SK-N-SH (cell line): ENCODE data around the gene RABIF. TPM values are rescaled to one million over a fixed set of nuclear protein-coding genes. Genes with fewer than 3 reads are reported as not detected.

Experiments used
- CTCF ChIA-PET: fragments of 300-600, 350-600 bp; formaldehyde crosslinking; extraction: SDS; loops from one replicate; lab custom pipeline; 2021; lab: Yijun Ruan, JAX
- POLR2A ChIA-PET: fragments of 350-600 bp; sonication (Branson Sonifier 250); formaldehyde crosslinking; extraction: SDS; loops from one replicate; lab custom pipeline; 2020; ENCODE audit warnings: antibody characterized with exemption, inconsistent platforms; lab: Yijun Ruan, JAX
- DNase-seq: peaks from one replicate; pipeline ENCODE4 v3.0.0; 2012
- H2AFZ ChIP-seq: fragments of 200-600 bp; sonication (generic); 2 replicates; pipeline ENCODE4 v1.8.1; 2016; ENCODE audit warnings: antibody characterized with exemption, mild to moderate bottlenecking, low read depth
- H3F3A ChIP-seq: fragments of 200-600 bp; sonication (generic); replicated peaks from 2 replicates; pipeline ENCODE3; 2016; ENCODE audit warnings: antibody characterized with exemption, mild to moderate bottlenecking; ENCODE audit not compliant: insufficient read depth
- H3K27ac ChIP-seq, 2 experiments: fragments of 200-500 bp in 1 of 2; fragments of 200-600 bp in 1 of 2; sonication (Bioruptor generic) in 1 of 2; sonication (generic), shearing (Covaris generic) in 1 of 2; 2 replicates each; pipeline versions ENCODE4 v1.5.1 to v1.6.1; 2014 to 2016; ENCODE audit warnings: low read depth in 2 of 2, inconsistent platforms in 1 of 2, low read length in 1 of 2, mild to moderate bottlenecking in 1 of 2, mixed read lengths in 1 of 2
- H3K27me3 ChIP-seq: fragments of 200-600 bp; sonication (generic), shearing (Covaris generic); 2 replicates; pipeline ENCODE4 v1.6.1; 2016; ENCODE audit warnings: mixed run types; ENCODE audit not compliant: insufficient read depth
- H3K36me3 ChIP-seq, 2 experiments: fragments of 200-500 bp in 1 of 2; fragments of 200-600 bp in 1 of 2; sonication (Bioruptor generic) in 1 of 2; sonication (generic) in 1 of 2; replicated peaks in 1 of 2; 2 replicates each; pipeline versions ENCODE3 to v1.5.1; 2014 to 2016; ENCODE audit warnings: low read length in 1 of 2, mild to moderate bottlenecking in 1 of 2; ENCODE audit not compliant: insufficient read depth in 2 of 2, control insufficient read depth in 1 of 2
- H3K4me1 ChIP-seq, 2 experiments: fragments of 200-500 bp in 1 of 2; fragments of 200-600 bp in 1 of 2; sonication (Bioruptor generic) in 1 of 2; sonication (generic), shearing (Covaris generic) in 1 of 2; 2 replicates each; pipeline versions ENCODE4 v1.5.1 to v1.6.1; 2014 to 2016; ENCODE audit warnings: low read depth in 1 of 2, low read length in 1 of 2, mixed run types in 1 of 2; ENCODE audit not compliant: insufficient read depth in 2 of 2, control insufficient read depth in 1 of 2
- H3K4me2 ChIP-seq: fragments of 200-600 bp; sonication (generic), shearing (Covaris generic); 2 replicates; pipeline ENCODE4 v1.6.1; 2017; ENCODE audit warnings: mixed run types
- H3K4me3 ChIP-seq, 2 experiments: fragments of 200-500 bp in 1 of 2; fragments of 200-600 bp in 1 of 2; sonication (Bioruptor generic) in 1 of 2; sonication (generic), shearing (Covaris generic) in 1 of 2; 2 replicates each; pipeline versions ENCODE4 v1.5.1 to v1.8.1; 2014 to 2016; ENCODE audit warnings: low read depth in 2 of 2, inconsistent platforms in 1 of 2, low read length in 1 of 2, mild to moderate bottlenecking in 1 of 2, mixed read lengths in 1 of 2, moderate library complexity in 1 of 2
- H3K79me2 ChIP-seq: fragments of 200-600 bp; sonication (generic); 2 replicates; pipeline ENCODE4 v1.8.1; 2017; ENCODE audit warnings: mild to moderate bottlenecking; ENCODE audit not compliant: insufficient read depth
- H3K9ac ChIP-seq: fragments of 200-600 bp; sonication (generic); 2 replicates; pipeline ENCODE4 v1.6.1; 2017; ENCODE audit warnings: mixed run types
- H3K9me2 ChIP-seq: fragments of 200-600 bp; sonication (generic); 2 replicates; pipeline ENCODE4 v1.6.1; 2017; ENCODE audit warnings: mixed run types
- H3K9me3 ChIP-seq: fragments of 200-600 bp; sonication (generic); 2 replicates; pipeline ENCODE4 v1.6.1; 2017; ENCODE audit warnings: mixed run types, mild to moderate bottlenecking, moderate library complexity
- H4K20me1 ChIP-seq: fragments of 200-600 bp; sonication (generic); 2 replicates; pipeline ENCODE4 v1.6.1; 2017; ENCODE audit warnings: mild to moderate bottlenecking, mixed run types; ENCODE audit not compliant: insufficient read depth
- CHD2 ChIP-seq: fragments of 150-350 bp; IDR thresholded peaks from 2 replicates; pipeline ENCODE4 v1.6.1; 2018; ENCODE audit warnings: low read length; ENCODE audit not compliant: partially characterized antibody
- CTCF ChIP-seq: fragments of 200-600 bp; sonication (generic); IDR thresholded peaks from 2 replicates; pipeline ENCODE4 v1.6.1; 2017; ENCODE audit warnings: antibody characterized with exemption, mild to moderate bottlenecking, moderate library complexity
- ELF1 ChIP-seq: IDR thresholded peaks from 2 replicates; pipeline ENCODE4 v1.4.0; 2012
- FOSL2 ChIP-seq: IDR thresholded peaks from 2 replicates; pipeline ENCODE4 v1.4.0; 2012; ENCODE audit warnings: low read depth, mild to moderate bottlenecking, moderate library complexity, borderline replicate concordance
- FOXM1 ChIP-seq: IDR thresholded peaks from 2 replicates; pipeline ENCODE4 v1.4.0; 2012; ENCODE audit warnings: low read depth, mild to moderate bottlenecking
- GABPA ChIP-seq: IDR thresholded peaks from 2 replicates; pipeline ENCODE4 v1.4.0; 2012; ENCODE audit warnings: low read depth, mild to moderate bottlenecking
- JUND ChIP-seq: IDR thresholded peaks from 2 replicates; pipeline ENCODE4 v1.4.0; 2012
- NRF1 ChIP-seq: IDR thresholded peaks from 2 replicates; pipeline ENCODE4 v1.6.1; 2012; ENCODE audit warnings: low read depth, mild to moderate bottlenecking, low read length
- PBX3 ChIP-seq: IDR thresholded peaks from 2 replicates; pipeline ENCODE4; 2012
- RAD21 ChIP-seq: IDR thresholded peaks from 2 replicates; pipeline ENCODE4 v1.6.1; 2012; ENCODE audit warnings: mild to moderate bottlenecking, low read length
- RFX5 ChIP-seq: IDR thresholded peaks from 2 replicates; pipeline ENCODE4 v1.6.1; 2012; ENCODE audit warnings: mild to moderate bottlenecking, improper control_type of control experiment, low read length
- RXRA ChIP-seq: IDR thresholded peaks from 2 replicates; pipeline ENCODE4 v1.4.0; 2012; ENCODE audit warnings: low read depth, mild to moderate bottlenecking, borderline replicate concordance
- SIN3A ChIP-seq: IDR thresholded peaks from 2 replicates; pipeline ENCODE4 v1.6.1; 2012; ENCODE audit warnings: low read depth, mild to moderate bottlenecking, low read length, moderate library complexity, borderline replicate concordance
- SMC3 ChIP-seq: IDR thresholded peaks from 2 replicates; pipeline ENCODE4 v1.6.1; 2012; ENCODE audit warnings: low read depth, low read length, improper control_type of control experiment
- YY1 ChIP-seq: IDR thresholded peaks from 2 replicates; pipeline ENCODE4 v1.4.0; 2012; ENCODE audit warnings: low read depth, mild to moderate bottlenecking
- WGBS: methylation state at CpG from one replicate; pipeline ENCODE4 v1.1.6; 2017; ENCODE audit warnings: low lambda C conversion rate; 5-methylcytosine and 5-hydroxymethylcytosine counted together
- polyA plus RNA-seq, 3 experiments: library from polyadenylated mRNA; depleted of rRNA; stranded (reverse); fragments of >200 nt; gene quantifications; 2 replicates each; pipeline ENCODE4 v1.2.3, GENCODE V29; 2012
- TF ChIP-seq, protein P1 (sequence below): IDR thresholded peaks from 2 replicates; pipeline ENCODE4 v1.4.0; 2012; ENCODE audit warnings: low read depth, borderline replicate concordance
- TF ChIP-seq, protein P2 (sequence below): IDR thresholded peaks from 2 replicates; pipeline ENCODE4 v1.4.0; 2012; ENCODE audit warnings: low read depth

The RABIF gene
- polyA plus RNA-seq, 1 of the 3 experiments (the other 2 are of a cell fraction): 10.7 TPM

- H3K27ac ChIP-seq: no peak overlapping the region
- no peaks in the 10 kb centered on the region for H3K36me3 ChIP-seq
- POLR2A ChIA-PET: no interaction called here
- H4K20me1 ChIP-seq: no peaks in the 10 kb centered on the region
- WGBS: 55% methylated on average over 5 of the region's 5 CpGs
- H3K9me2 ChIP-seq: no peaks in the 10 kb centered on the region
- H3K4me3 ChIP-seq: no peak overlapping the region
- no peak overlapping the region for H3K9ac ChIP-seq
- no peaks in the 10 kb centered on the region for H3K9me3 ChIP-seq
- no peaks in the 10 kb centered on the region for H3K27me3 ChIP-seq
- CTCF ChIA-PET: interaction anchor here (0.7 to 1.8 kb wide), 2 partner anchors 16 to 58 kb away, joined by 4 to 5 read pairs; no protein-coding TSS in a partner anchor
- no peak for TF ChIP-seq RXRA
- TF ChIP-seq CHD2: no peak
- no peak for TF ChIP-seq SIN3A
- TF ChIP-seq, protein P1, sequence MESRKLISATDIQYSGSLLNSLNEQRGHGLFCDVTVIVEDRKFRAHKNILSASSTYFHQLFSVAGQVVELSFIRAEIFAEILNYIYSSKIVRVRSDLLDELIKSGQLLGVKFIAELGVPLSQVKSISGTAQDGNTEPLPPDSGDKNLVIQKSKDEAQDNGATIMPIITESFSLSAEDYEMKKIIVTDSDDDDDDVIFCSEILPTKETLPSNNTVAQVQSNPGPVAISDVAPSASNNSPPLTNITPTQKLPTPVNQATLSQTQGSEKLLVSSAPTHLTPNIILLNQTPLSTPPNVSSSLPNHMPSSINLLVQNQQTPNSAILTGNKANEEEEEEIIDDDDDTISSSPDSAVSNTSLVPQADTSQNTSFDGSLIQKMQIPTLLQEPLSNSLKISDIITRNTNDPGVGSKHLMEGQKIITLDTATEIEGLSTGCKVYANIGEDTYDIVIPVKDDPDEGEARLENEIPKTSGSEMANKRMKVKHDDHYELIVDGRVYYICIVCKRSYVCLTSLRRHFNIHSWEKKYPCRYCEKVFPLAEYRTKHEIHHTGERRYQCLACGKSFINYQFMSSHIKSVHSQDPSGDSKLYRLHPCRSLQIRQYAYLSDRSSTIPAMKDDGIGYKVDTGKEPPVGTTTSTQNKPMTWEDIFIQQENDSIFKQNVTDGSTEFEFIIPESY: no peak
- no peak for TF ChIP-seq FOXM1
- TF ChIP-seq FOSL2: no peak
- TF ChIP-seq RFX5: no peak
- TF ChIP-seq, protein P2, sequence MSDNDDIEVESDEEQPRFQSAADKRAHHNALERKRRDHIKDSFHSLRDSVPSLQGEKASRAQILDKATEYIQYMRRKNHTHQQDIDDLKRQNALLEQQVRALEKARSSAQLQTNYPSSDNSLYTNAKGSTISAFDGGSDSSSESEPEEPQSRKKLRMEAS: no peak
- TF ChIP-seq YY1: no peak
- TF ChIP-seq JUND: no peak
- TF ChIP-seq ELF1: no peak
- no peak for TF ChIP-seq CTCF
- no peak for TF ChIP-seq NRF1
- no peak for TF ChIP-seq PBX3
- TF ChIP-seq SMC3: no peak
- TF ChIP-seq GABPA: no peak
- TF ChIP-seq RAD21: no peak
- TF ChIP-seq, all 33 proteins: peak for 0
- no peak for DNase-seq
- Histone ChIP-seq H3K4me1 (peaks cover 0 to 6% of the 10 kb centered on the region in 2 experiments; a peak in 1 of 4 replicates), H3K79me2 (no peaks in the 10 kb centered on the region), H2AFZ (no peak overlapping the region), H3K4me2 (peak overlapping the region; percentile 94; the same call in 1 of the 2 replicates), H3F3A (no peaks in the 10 kb centered on the region)
Observed at GRCh38 chr1:202862679-202863560, 26.0 kb downstream of the RABIF start.
